NT2/D1 (cell line): ENCODE measurements around the gene NARF.
A peak's percentile ranks its signal among the peaks of the same experiment; 100 is the strongest.

ENCODE experiments used
- DNase-seq: peaks from one replicate; pipeline ENCODE4 v3.0.0-alpha.2; 2011; ENCODE audit warnings: low read depth, low spot score
- H3K27me3 ChIP-seq: 2 replicates; pipeline ENCODE4 v1.6.0; 2011; ENCODE audit warnings: mild to moderate bottlenecking; ENCODE audit not compliant: insufficient read length, insufficient read depth
- H3K36me3 ChIP-seq: 2 replicates; pipeline ENCODE4 v1.6.1; 2011; ENCODE audit warnings: mild to moderate bottlenecking, low read length, mixed read lengths; ENCODE audit not compliant: insufficient read depth, insufficient read length
- H3K4me1 ChIP-seq: 2 replicates; pipeline ENCODE4 v1.5.1; 2011; ENCODE audit not compliant: insufficient read depth, insufficient read length
- H3K4me3 ChIP-seq: 2 replicates; pipeline ENCODE4 v1.5.1; 2011; ENCODE audit warnings: low read depth; ENCODE audit not compliant: insufficient read length
- H3K9ac ChIP-seq: 2 replicates; pipeline ENCODE4 v1.6.0; 2011; ENCODE audit warnings: low read depth; ENCODE audit not compliant: insufficient read length
- H3K9me3 ChIP-seq: 2 replicates; pipeline ENCODE4 v1.5.1; 2011; ENCODE audit warnings: mild to moderate bottlenecking, low read length; ENCODE audit not compliant: insufficient read depth
- SUZ12 ChIP-seq: IDR thresholded peaks from 2 replicates; pipeline ENCODE4 v1.6.1; 2011; ENCODE audit not compliant: insufficient read length, insufficient read depth; ENCODE audit errors: extremely low read depth
- YY1 ChIP-seq: IDR thresholded peaks from 2 replicates; pipeline ENCODE4 v1.6.1; 2011; ENCODE audit not compliant: insufficient read length, insufficient read depth
- ZNF274 ChIP-seq: IDR thresholded peaks from 2 replicates; pipeline ENCODE4 v1.6.1; 2011; ENCODE audit warnings: mild to moderate bottlenecking, low read depth, low read length

The NARF gene

DNA sequence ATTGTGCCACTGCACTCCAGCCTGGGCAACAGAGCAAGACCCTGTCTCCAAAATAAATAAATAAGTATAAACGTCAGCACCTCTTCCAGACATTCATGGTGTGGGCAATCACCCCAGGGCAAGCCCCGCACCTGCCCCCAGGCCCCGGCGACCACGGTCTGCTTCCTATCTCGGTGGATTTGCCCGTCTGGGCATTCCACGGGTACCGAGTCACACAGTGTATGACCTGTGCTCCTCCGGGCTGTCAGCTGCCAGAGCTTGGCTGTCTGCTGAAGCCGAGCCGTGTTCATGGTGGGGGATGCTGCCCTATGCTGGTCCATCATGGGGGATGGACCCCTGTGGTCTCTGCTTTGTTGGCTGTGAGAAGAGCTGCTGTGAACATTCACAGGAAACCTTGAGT, 23.4 kb upstream of the NARF start:
- DNase-seq, result no peak
- Histone ChIP-seq H3K9me3 (no peaks in the 10 kb centered on the region), H3K27me3 (no peaks in the 10 kb centered on the region), H3K4me3 (no peak overlapping the region), H3K4me1 (peaks cover 18% of the 10 kb centered on the region), H3K36me3 (peaks cover 59% of the 10 kb centered on the region), H3K9ac (no peak overlapping the region)
- TF ChIP-seq ZNF274 (no peak), SUZ12 (no peak), YY1 (no peak)

- TF ChIP-seq SUZ12, result no peak
- TF ChIP-seq ZNF274, result no peak
- TF ChIP-seq YY1, result no peak
- Histone ChIP-seq H3K9me3 (no peaks in the 10 kb centered on the region), H3K9ac (no peak overlapping the region), H3K4me1 (peaks cover 18% of the 10 kb centered on the region), H3K27me3 (no peaks in the 10 kb centered on the region), H3K4me3 (no peak overlapping the region), H3K36me3 (peaks cover 62% of the 10 kb centered on the region)
- DNase-seq, result no peak
Measured at GRCh38 chr17:82435601-82436583, 22.6 kb upstream of the NARF start.

DNA sequence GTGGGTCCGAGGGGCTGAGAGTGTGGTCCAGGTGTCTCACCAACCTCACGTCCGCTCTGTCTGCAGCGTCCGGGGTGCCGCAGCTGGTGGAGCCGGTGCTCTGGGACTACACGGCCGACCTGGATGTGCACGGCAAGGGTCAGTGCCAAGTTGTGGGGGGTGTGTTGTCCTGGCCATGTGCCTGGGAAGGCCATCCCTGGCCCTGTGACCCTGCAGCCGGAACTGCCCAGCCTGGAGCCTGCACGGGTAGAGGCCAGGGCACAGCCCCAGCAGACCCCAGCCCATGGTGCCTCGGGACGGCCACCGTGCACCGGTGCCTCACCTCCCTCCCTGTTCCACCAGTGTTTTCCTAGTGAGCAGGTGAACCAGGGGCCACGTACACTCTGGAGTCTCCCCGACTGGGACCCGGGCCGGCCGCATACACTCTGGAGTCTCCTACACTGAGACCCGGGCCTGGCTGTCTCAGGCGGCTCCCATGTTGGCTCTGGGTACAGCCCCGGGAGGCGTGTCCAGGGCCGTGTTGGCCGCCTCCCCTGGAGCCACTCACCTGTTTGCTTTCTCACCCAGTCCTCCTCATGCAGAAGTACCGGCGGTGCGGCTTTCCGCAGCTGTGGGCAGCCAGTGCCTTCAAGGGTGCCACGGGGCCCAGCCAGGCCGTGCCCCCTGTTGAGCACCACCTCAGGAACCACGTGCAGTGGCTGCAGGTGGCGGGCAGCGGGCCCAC, 21.8 kb upstream of the NARF start:
- no peak for TF ChIP-seq YY1
- TF ChIP-seq ZNF274, result no peak
- TF ChIP-seq SUZ12, result no peak
- Histone ChIP-seq H3K9me3 (no peaks in the 10 kb centered on the region), H3K36me3 (peaks cover 62% of the 10 kb centered on the region), H3K4me3 (no peak overlapping the region), H3K9ac (no peak overlapping the region), H3K27me3 (no peaks in the 10 kb centered on the region), H3K4me1 (peaks cover 18% of the 10 kb centered on the region)
- no peak for DNase-seq

GRCh38 chr17:82437325-82437668, 21.2 kb upstream of the NARF start:
- Histone ChIP-seq H3K27me3 (no peaks in the 10 kb centered on the region), H3K9me3 (no peaks in the 10 kb centered on the region), H3K4me3 (no peak overlapping the region), H3K9ac (no peak overlapping the region), H3K36me3 (peaks cover 63% of the 10 kb centered on the region), H3K4me1 (peaks cover 15% of the 10 kb centered on the region)
- no peak for DNase-seq
- TF ChIP-seq YY1 (no peak), ZNF274 (no peak), SUZ12 (no peak)

- H3K9me3 ChIP-seq, result no peaks in the 10 kb centered on the region
- no peak overlapping the region for H3K9ac ChIP-seq
- H3K4me1 ChIP-seq, result peaks cover 15% of the 10 kb centered on the region
- peaks cover 69% of the 10 kb centered on the region for H3K36me3 ChIP-seq
- no peak for DNase-seq
- TF ChIP-seq SUZ12, result no peak
- TF ChIP-seq YY1, result no peak
- no peak for TF ChIP-seq ZNF274
- H3K27me3 ChIP-seq, result no peaks in the 10 kb centered on the region
- H3K4me3 ChIP-seq, result no peak overlapping the region
Measured at GRCh38 chr17:82438401-82439193, 19.9 kb upstream of the NARF start.

GRCh38 chr17:82439194-82439828, 19.2 kb upstream of the NARF start:
- Histone ChIP-seq H3K4me1 (peaks cover 15% of the 10 kb centered on the region), H3K36me3 (peaks cover 69% of the 10 kb centered on the region), H3K4me3 (no peak overlapping the region), H3K9me3 (no peaks in the 10 kb centered on the region), H3K27me3 (no peaks in the 10 kb centered on the region), H3K9ac (peak overlapping the region; percentile 10)
- no peak for DNase-seq
- no peak for TF ChIP-seq ZNF274
- TF ChIP-seq YY1, result no peak
- no peak for TF ChIP-seq SUZ12
